B cell (primary cell): ENCODE data around the gene LRCOL1.

Source experiments
- CTCF ChIP-seq: fragments of 200-600 bp; IDR thresholded peaks from one replicate; pipeline ENCODE4 v1.8.0; 2022; ENCODE audit warnings: antibody characterized with exemption, mild to moderate bottlenecking
- EZH2 ChIP-seq: IDR thresholded peaks from 2 replicates; pipeline ENCODE4 v1.6.1; 2012; ENCODE audit warnings: borderline replicate concordance, low read depth, mild to moderate bottlenecking, moderate library complexity, low read length; ENCODE audit not compliant: insufficient read depth, poor library complexity, severe bottlenecking

DNA sequence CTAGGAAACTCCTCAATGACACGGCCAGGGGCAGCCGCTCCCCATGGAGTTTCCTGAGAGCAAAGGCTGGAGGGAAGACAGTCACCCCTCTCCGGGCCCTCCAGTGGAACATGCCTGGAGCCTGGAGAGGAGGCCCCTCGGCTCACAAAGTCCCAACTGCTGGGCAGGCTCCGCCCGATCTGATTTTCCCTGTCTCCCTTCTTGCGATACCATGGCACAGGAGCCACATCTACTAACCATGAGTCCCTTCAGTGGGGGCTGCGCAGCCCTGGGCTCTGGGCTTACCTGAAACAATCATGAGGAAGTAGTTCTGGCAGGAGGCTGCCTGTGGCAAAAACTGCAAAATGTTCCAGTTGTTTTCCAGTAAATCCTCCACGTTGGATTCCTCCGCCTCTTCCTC is 23.5 kb upstream of the LRCOL1 start:
- TF ChIP-seq CTCF (no peak), EZH2 (no peak)
